OCI-LY1 (cell line): Measurements from ENCODE around the gene STXBP3.

Source experiments
- H2AFZ ChIP-seq: fragments of 200-600 bp; sonication (generic), shearing (Covaris generic); 2 replicates; pipeline ENCODE4 v1.6.0; 2014; ENCODE audit warnings: antibody characterized with exemption, mild to moderate bottlenecking, low read length
- H3F3A ChIP-seq: fragments of 200-600 bp; sonication (generic), shearing (Covaris generic); 2 replicates; pipeline ENCODE4 v1.6.0; 2014; ENCODE audit warnings: mild to moderate bottlenecking, antibody characterized with exemption, low read length, moderate library complexity; ENCODE audit not compliant: insufficient read depth
- H3K27ac ChIP-seq: fragments of 200-600 bp; sonication (generic); 2 replicates; pipeline ENCODE4 v1.5.1; 2014; ENCODE audit warnings: low read length, mixed run types, mild to moderate bottlenecking, low read depth; ENCODE audit not compliant: poor library complexity, severe bottlenecking
- H3K27me3 ChIP-seq: fragments of 200-600 bp; sonication (generic); 2 replicates; pipeline ENCODE4 v1.6.0; 2014; ENCODE audit warnings: antibody characterized with exemption, mild to moderate bottlenecking, low read length, moderate library complexity; ENCODE audit not compliant: insufficient read depth
- H3K36me3 ChIP-seq: fragments of 200-600 bp; sonication (generic); 2 replicates; pipeline ENCODE4 v1.6.1; 2014; ENCODE audit warnings: mild to moderate bottlenecking, antibody characterized with exemption, low read length, moderate library complexity, mixed read lengths; ENCODE audit not compliant: insufficient read depth
- H3K4me1 ChIP-seq: fragments of 200-600 bp; sonication (generic); 2 replicates; pipeline ENCODE4 v1.5.1; 2014; ENCODE audit warnings: mild to moderate bottlenecking, low read length, moderate library complexity; ENCODE audit not compliant: insufficient read depth, severe bottlenecking
- H3K4me2 ChIP-seq: fragments of 200-600 bp; sonication (generic), shearing (Covaris generic); 2 replicates; pipeline ENCODE4 v1.6.1; 2014; ENCODE audit warnings: low read length
- H3K4me3 ChIP-seq: fragments of 200-600 bp; sonication (generic); 2 replicates; pipeline ENCODE4 v1.5.1; 2014; ENCODE audit warnings: low read length, low read depth, mild to moderate bottlenecking, mixed read lengths; ENCODE audit not compliant: poor library complexity, severe bottlenecking
- H3K79me2 ChIP-seq: fragments of 200-600 bp; shearing (Covaris generic); 2 replicates; pipeline ENCODE4 v1.6.1; 2016; ENCODE audit warnings: mixed run types, low read length, mixed read lengths; ENCODE audit not compliant: insufficient read depth
- H3K9ac ChIP-seq: fragments of 200-600 bp; sonication (generic), shearing (Covaris generic); 2 replicates; pipeline ENCODE4 v1.6.1; 2014; ENCODE audit warnings: mild to moderate bottlenecking, low read length, mixed read lengths
- H3K9me2 ChIP-seq: fragments of 200-600 bp; sonication (generic), shearing (Covaris generic); 2 replicates; pipeline ENCODE4 v1.6.1; 2014; ENCODE audit warnings: low read depth, mild to moderate bottlenecking, low read length, mixed read lengths
- H3K9me3 ChIP-seq: fragments of 200-600 bp; shearing (Covaris generic); 2 replicates; pipeline ENCODE4 v1.6.1; 2014; ENCODE audit warnings: low read length, mixed read lengths
- H4K20me1 ChIP-seq: fragments of 200-600 bp; sonication (generic), shearing (Covaris generic); 2 replicates; pipeline ENCODE4 v1.6.0; 2016; ENCODE audit warnings: mild to moderate bottlenecking, low read length; ENCODE audit not compliant: insufficient read depth
- EZH2 ChIP-seq: fragments of 200-600 bp; sonication (generic), shearing (Covaris generic); IDR thresholded peaks from 2 replicates; pipeline ENCODE4 v1.8.0; 2017; ENCODE audit warnings: borderline replicate concordance, mixed run types, mild to moderate bottlenecking, antibody characterized with exemption, low read length, moderate library complexity, mixed read lengths
- TF ChIP-seq, protein P1 (sequence below): fragments of 200-600 bp; sonication (generic), shearing (Covaris generic); IDR thresholded peaks from 2 replicates; pipeline ENCODE4 v1.5.1; 2017; ENCODE audit warnings: mild to moderate bottlenecking, antibody characterized with exemption, low read length, moderate library complexity, mixed read lengths

STXBP3 gene

DNA sequence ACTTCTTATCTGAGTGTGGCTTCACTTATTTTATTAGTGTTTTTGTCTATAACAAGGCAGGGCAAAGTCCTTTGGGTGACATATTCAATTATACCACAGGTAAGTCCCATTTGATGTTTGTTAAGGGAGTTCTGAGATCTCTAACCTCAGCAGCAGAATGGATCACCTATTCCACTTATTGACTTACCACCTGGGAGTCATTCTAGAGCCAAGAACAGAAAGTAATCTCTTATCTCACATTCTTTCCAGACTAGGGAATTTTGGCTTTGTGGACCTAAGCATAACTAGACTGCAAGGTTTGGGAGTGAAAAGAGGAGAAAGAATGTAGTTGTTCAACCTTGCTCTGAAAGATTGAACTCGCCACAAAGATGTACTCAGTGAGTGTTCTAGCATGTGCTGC, 20.6 kb upstream of the STXBP3 start:
- no peak for TF ChIP-seq EZH2
- TF ChIP-seq, protein P1, sequence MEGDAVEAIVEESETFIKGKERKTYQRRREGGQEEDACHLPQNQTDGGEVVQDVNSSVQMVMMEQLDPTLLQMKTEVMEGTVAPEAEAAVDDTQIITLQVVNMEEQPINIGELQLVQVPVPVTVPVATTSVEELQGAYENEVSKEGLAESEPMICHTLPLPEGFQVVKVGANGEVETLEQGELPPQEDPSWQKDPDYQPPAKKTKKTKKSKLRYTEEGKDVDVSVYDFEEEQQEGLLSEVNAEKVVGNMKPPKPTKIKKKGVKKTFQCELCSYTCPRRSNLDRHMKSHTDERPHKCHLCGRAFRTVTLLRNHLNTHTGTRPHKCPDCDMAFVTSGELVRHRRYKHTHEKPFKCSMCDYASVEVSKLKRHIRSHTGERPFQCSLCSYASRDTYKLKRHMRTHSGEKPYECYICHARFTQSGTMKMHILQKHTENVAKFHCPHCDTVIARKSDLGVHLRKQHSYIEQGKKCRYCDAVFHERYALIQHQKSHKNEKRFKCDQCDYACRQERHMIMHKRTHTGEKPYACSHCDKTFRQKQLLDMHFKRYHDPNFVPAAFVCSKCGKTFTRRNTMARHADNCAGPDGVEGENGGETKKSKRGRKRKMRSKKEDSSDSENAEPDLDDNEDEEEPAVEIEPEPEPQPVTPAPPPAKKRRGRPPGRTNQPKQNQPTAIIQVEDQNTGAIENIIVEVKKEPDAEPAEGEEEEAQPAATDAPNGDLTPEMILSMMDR = no peak
- H3K9me3 ChIP-seq = no peaks in the 10 kb centered on the region

GRCh38 chr1:108728327-108728923, 18.0 kb upstream of the STXBP3 start:
- Histone ChIP-seq H3K4me3 (no peak overlapping the region), H3K4me1 (no peaks in the 10 kb centered on the region), H3K27me3 (no peaks in the 10 kb centered on the region), H3K9me3 (no peaks in the 10 kb centered on the region), H4K20me1 (no peaks in the 10 kb centered on the region), H3K9me2 (no peaks in the 10 kb centered on the region), H3K36me3 (no peaks in the 10 kb centered on the region), H3K9ac (no peak overlapping the region), H3K27ac (no peak overlapping the region), H2AFZ (no peak overlapping the region), H3F3A (no peaks in the 10 kb centered on the region), H3K79me2 (no peaks in the 10 kb centered on the region), H3K4me2 (no peak overlapping the region)
- TF ChIP-seq, protein P1 = no peak
- no peak for TF ChIP-seq EZH2

More for the DNA sequence above, 20.6 kb upstream of the STXBP3 start:
- Histone ChIP-seq H2AFZ (no peak overlapping the region), H4K20me1 (no peaks in the 10 kb centered on the region), H3K4me2 (no peak overlapping the region), H3K27me3 (no peaks in the 10 kb centered on the region), H3K36me3 (no peaks in the 10 kb centered on the region), H3K27ac (no peak overlapping the region), H3K9ac (no peak overlapping the region), H3K4me1 (no peaks in the 10 kb centered on the region), H3K79me2 (no peaks in the 10 kb centered on the region), H3F3A (no peaks in the 10 kb centered on the region), H3K9me2 (no peaks in the 10 kb centered on the region), H3K4me3 (no peak overlapping the region)

DNA sequence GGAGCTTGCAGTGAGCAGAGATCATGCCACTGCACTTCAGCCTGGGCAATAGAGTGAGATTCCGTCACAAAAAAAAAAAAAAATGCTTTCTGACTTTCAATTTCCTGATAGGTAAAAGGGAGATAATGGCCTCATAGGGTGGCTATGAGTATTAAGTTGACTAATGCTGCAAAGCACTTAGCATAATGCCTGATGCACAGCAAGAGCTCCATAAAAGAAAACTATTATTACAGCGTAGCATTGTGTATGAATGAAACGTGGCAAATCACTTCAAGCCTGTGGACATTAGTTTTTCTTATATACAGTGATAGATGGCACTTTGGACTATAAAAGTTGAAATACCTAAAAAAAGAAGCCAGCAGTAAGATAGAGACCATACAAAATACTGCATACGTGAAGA, 17.0 kb upstream of the STXBP3 start:
- H3K9me3 ChIP-seq = no peaks in the 10 kb centered on the region
- H3F3A ChIP-seq = no peaks in the 10 kb centered on the region
- H4K20me1 ChIP-seq = no peaks in the 10 kb centered on the region
- no peaks in the 10 kb centered on the region for H3K79me2 ChIP-seq
- no peak overlapping the region for H3K4me2 ChIP-seq
- H3K9ac ChIP-seq = no peak overlapping the region
- no peaks in the 10 kb centered on the region for H3K4me1 ChIP-seq
- H3K9me2 ChIP-seq = no peaks in the 10 kb centered on the region
- no peak overlapping the region for H2AFZ ChIP-seq
- no peak for TF ChIP-seq EZH2
- TF ChIP-seq, protein P1 = no peak
- no peak overlapping the region for H3K4me3 ChIP-seq
- no peaks in the 10 kb centered on the region for H3K27me3 ChIP-seq
- H3K27ac ChIP-seq = no peak overlapping the region
- H3K36me3 ChIP-seq = no peaks in the 10 kb centered on the region
